Measurements from ENCODE around the gene KPNB1. TPM values are rescaled to one million over a fixed set of nuclear protein-coding genes. Genes with fewer than 3 reads are reported as not detected.

KPNB1 gene
- polyA plus RNA-seq, 2 of the 4 experiments (the other 2 are of a cell fraction): 315 to 358 TPM

DNA sequence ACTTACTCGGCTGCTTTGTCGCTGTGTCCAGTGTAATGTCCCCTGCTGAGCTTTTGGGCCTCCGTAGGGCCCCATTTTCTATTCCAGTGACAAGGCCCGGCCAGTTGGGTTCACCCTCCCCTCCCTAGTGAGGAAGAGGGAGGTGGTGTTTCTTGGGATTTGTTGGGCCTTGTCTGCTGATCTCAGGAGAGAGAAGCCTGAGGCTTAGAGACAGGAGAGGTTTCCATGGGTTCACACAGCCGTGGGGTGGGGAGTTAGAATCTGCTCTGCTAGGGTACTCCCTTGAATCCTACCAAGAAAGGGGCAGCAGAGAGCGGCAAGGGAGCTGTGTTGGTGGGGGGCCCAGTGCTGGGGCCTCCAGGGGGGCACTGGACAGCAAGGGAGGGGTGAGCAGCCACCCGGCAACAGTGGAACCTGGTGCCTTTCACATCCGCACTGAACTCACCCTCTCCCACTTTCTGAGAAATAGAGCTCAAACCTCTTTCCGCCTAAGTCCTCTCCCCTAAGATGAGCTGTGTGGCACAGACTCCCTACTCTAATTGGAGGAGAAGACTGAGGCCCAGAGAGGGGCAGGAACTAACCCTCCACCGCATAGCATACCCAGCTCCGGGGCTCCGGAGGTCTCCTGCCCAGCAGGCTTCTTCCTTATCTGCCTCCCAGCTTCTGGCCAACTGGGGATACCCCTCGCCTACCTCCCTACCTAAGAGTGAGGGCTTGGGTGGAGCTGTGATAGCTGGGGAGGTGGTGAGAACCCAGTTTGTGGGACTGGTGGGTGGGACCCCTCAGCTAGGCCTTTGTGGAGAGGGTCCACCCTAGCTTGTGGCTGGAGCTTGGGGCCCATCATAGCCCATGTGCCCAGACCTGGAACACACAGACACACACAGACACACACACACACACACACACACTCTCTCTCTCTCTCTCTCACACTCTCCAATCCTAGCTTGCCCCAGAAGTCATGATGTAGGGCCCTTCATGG lies 51.0 kb downstream of the KPNB1 start:
- Histone ChIP-seq H3K9me3 (no peaks in the 10 kb centered on the region), H3K27ac (no peak overlapping the region), H3K4me1 (no peaks in the 10 kb centered on the region), H3K4me2 (no peak overlapping the region), H3K4me3 (no peak overlapping the region)
- POLR2A ChIA-PET: no interaction called here
- 83% methylated on average over 13 of the region's 13 CpGs for WGBS (ENCODE audit: missing lambda C conversion rate)
- CTCF ChIA-PET: interaction anchor here (0.7 to 7.3 kb wide), 19 partner anchors 10 to 101 kb away, joined by 3 to 130 read pairs (median 13); partner anchors contain the start of gene TBX21
- no peak for DNase-seq (ENCODE audit: low read depth in 1 of 2, low spot score in 1 of 2)
- no peak for FAIRE-seq
- TF ChIP-seq NR3C1 (IDR thresholded peaks at IDR 0.05) (no peak), EHMT2 (IDR thresholded peaks at IDR 0.05; ENCODE audit: low read depth) (no peak), CBX8 (IDR thresholded peaks at IDR 0.05) (no peak), FOXS1 (CRISPR knock-in tag; IDR thresholded peaks at IDR 0.05) (no peak), CBX2 (IDR thresholded peaks at IDR 0.05; ENCODE audit: borderline replicate concordance, low read depth) (no peak), SREBF2 (IDR thresholded peaks at IDR 0.05) (no peak), REST (IDR thresholded peaks at IDR 0.05) (no peak), JUN (IDR thresholded peaks at IDR 0.05) (no peak), JUNB (IDR thresholded peaks at IDR 0.05) (no peak), PHF8 (IDR thresholded peaks at IDR 0.05; ENCODE audit: borderline replicate concordance, low read depth) (no peak)
- TF ChIP-seq, protein P1, sequence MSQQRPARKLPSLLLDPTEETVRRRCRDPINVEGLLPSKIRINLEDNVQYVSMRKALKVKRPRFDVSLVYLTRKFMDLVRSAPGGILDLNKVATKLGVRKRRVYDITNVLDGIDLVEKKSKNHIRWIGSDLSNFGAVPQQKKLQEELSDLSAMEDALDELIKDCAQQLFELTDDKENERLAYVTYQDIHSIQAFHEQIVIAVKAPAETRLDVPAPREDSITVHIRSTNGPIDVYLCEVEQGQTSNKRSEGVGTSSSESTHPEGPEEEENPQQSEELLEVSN (IDR thresholded peaks at IDR 0.05; ENCODE audit: borderline replicate concordance, low read depth): no peak
- TF ChIP-seq, protein P2, sequence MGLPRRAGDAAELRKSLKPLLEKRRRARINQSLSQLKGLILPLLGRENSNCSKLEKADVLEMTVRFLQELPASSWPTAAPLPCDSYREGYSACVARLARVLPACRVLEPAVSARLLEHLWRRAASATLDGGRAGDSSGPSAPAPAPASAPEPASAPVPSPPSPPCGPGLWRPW (IDR thresholded peaks at IDR 0.05): no peak
- TF ChIP-seq, protein P3, sequence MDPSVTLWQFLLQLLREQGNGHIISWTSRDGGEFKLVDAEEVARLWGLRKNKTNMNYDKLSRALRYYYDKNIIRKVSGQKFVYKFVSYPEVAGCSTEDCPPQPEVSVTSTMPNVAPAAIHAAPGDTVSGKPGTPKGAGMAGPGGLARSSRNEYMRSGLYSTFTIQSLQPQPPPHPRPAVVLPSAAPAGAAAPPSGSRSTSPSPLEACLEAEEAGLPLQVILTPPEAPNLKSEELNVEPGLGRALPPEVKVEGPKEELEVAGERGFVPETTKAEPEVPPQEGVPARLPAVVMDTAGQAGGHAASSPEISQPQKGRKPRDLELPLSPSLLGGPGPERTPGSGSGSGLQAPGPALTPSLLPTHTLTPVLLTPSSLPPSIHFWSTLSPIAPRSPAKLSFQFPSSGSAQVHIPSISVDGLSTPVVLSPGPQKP (IDR thresholded peaks at IDR 0.05; ENCODE audit: low read depth, low read length): no peak
- ATAC-seq: no peak

DNA sequence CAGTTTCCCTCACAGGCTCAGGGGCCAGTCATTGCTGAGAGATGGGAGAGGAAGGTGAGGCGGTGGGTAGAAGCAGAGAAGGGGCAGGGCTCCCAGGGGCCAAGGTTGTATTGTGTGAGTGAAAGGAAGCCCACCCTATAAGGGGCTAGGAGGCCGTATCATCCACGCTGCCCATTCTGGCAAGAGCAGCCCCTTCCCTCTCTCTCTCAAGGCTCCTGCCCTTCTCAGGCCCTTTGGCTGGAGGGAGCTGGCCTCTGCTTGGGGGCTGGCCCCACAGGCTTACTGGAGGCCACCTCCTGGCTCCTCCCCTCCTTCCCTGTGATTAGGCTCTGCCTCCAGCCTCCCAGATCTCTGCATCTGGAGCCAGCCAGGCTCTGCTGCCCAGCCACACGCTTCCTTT lies 51.9 kb downstream of the KPNB1 start:
- peak in 1 of 2 experiments; percentile 15; a peak in 2 of 6 replicates for ATAC-seq
- H3K27ac ChIP-seq: no peak overlapping the region
- TF ChIP-seq FOSL2 (IDR thresholded peaks at IDR 0.05): no peak
- TF ChIP-seq FOSL2 (CRISPR knock-in tag; IDR thresholded peaks at IDR 0.05): no peak
- TF ChIP-seq JUN (IDR thresholded peaks at IDR 0.05): no peak
- no peak for TF ChIP-seq HDAC2 (IDR thresholded peaks at IDR 0.05)
- no peak for TF ChIP-seq RNF2 (IDR thresholded peaks at IDR 0.05; ENCODE audit: borderline replicate concordance, low read depth)
- no peak for TF ChIP-seq KDM1A (IDR thresholded peaks at IDR 0.05; ENCODE audit: low read depth)
- TF ChIP-seq HOXB13 (CRISPR knock-in tag; IDR thresholded peaks at IDR 0.05; ENCODE audit: low read depth): no peak
- TF ChIP-seq FOSB (CRISPR knock-in tag; IDR thresholded peaks at IDR 0.05): no peak
- TF ChIP-seq CBX8 (IDR thresholded peaks at IDR 0.05): no peak
- no peak for DNase-seq (ENCODE audit: low read depth in 1 of 2, low spot score in 1 of 2)
- ChIA-PET POLR2A (no interaction called here), CTCF (interaction anchor here (0.5 to 7.3 kb wide), 9 partner anchors 9 to 188 kb away, joined by 3 to 130 read pairs (median 9); partner anchors contain the start of gene TBX21)
- H3K4me2 ChIP-seq: no peak overlapping the region
- no peak for FAIRE-seq
- no peaks in the 10 kb centered on the region for H3K9me3 ChIP-seq
- H3K4me1 ChIP-seq: no peaks in the 10 kb centered on the region
- no peak overlapping the region for H3K4me3 ChIP-seq
- WGBS (ENCODE audit: missing lambda C conversion rate): 95% methylated on average over 4 of the region's 4 CpGs

Data from A549 (cell line).